ENCODE measurements around the gene TOP2A. TPM values are rescaled to one million over a fixed set of nuclear protein-coding genes. Genes with fewer than 3 reads are reported as not detected.

TOP2A gene
- total RNA-seq, 1 donor from 2014 or later, result 0.79 TPM

DNA sequence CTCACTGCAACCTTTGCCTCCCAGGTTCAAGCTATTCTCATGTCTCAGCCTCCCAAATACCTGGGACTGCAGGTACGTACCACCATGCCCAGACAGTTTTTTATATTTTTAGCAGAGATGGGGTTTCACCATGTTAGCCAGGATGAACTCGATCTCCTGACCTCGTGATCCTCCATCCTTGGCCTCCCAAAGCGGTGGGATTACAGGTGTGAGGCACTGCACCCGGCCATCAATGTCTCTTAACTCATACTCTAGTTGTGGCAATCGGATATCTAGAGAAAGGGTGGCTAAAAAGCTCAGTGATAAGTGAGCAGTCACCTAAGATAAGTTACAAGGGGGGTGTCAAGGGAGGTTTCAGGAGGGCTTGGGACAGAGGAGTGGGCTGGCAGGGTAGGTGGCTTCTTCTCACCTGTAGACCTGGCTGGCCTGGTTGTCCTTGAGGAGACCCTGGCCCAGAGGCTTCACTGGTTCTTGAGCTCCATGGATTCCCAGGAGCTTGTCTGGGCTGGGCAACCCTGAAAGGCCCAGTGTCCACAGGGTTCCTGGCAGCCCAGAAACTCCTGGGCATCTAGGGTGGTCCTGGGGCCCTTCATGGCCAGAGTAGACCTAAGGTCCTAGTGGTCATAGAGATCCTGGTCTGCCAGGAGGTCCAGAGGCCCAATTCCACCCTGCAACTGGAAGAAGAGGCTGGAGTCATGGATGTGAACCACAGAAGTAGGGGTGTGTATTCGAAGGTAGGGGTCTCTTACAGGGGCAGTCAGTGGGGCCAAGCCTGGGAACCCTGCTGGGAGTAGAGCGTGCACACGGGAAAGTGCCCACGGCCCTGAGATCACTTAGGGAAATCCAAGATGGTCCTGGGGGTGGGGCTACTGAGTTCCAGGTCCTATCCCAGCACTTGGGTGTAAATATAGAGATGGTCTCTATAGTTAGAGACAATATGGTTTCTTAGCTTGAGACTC is 12.9 kb upstream of the TOP2A start:
- Histone ChIP-seq H3K36me3 (ENCODE audit: control insufficient read depth, insufficient read depth, low read length) (no peaks in the 10 kb centered on the region), H3K27me3 (ENCODE audit: control insufficient read depth, insufficient read depth, low read length) (no peaks in the 10 kb centered on the region), H3K4me3 (ENCODE audit: low read depth, low read length) (no peak overlapping the region)
- DNase-seq (ENCODE audit: low read depth) (no peak), FAIRE-seq (no peak)
- TF ChIP-seq, protein P1, sequence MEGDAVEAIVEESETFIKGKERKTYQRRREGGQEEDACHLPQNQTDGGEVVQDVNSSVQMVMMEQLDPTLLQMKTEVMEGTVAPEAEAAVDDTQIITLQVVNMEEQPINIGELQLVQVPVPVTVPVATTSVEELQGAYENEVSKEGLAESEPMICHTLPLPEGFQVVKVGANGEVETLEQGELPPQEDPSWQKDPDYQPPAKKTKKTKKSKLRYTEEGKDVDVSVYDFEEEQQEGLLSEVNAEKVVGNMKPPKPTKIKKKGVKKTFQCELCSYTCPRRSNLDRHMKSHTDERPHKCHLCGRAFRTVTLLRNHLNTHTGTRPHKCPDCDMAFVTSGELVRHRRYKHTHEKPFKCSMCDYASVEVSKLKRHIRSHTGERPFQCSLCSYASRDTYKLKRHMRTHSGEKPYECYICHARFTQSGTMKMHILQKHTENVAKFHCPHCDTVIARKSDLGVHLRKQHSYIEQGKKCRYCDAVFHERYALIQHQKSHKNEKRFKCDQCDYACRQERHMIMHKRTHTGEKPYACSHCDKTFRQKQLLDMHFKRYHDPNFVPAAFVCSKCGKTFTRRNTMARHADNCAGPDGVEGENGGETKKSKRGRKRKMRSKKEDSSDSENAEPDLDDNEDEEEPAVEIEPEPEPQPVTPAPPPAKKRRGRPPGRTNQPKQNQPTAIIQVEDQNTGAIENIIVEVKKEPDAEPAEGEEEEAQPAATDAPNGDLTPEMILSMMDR (IDR thresholded peaks at IDR 0.05; ENCODE audit: insufficient read depth, low read length, severe bottlenecking), result no peak

- no peak for FAIRE-seq
- Histone ChIP-seq H3K27me3 (ENCODE audit: control insufficient read depth, insufficient read depth, low read length) (no peaks in the 10 kb centered on the region), H3K36me3 (ENCODE audit: control insufficient read depth, insufficient read depth, low read length) (no peaks in the 10 kb centered on the region), H3K4me3 (ENCODE audit: low read depth, low read length) (no peak overlapping the region)
- TF ChIP-seq, protein P1 (IDR thresholded peaks at IDR 0.05; ENCODE audit: insufficient read depth, low read length, severe bottlenecking), result no peak
- DNase-seq (ENCODE audit: low read depth), result no peak
Measured at GRCh38 chr17:40427002-40427491, 9.4 kb upstream of the TOP2A start.

DNA sequence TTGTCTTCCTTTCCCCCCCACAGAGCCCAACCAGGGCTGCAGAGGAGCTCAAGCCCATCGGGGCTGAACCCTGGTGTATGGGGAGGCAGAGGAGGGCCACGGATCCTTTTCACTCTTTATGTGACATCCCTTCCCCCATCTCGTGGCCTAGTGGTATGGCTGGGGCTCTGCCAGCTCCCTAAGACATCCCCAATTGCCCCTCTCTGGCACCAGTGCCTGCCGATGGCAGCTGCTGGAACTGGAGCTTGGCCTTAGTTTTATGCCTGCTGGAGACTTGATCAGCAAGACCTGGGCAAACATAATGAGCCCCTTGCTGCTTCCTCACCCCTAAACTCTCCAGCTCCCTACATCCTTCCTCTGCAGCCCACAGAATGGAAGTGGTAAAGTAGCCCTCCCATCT is 8.0 kb upstream of the TOP2A start:
- FAIRE-seq (no peak), DNase-seq (ENCODE audit: low read depth) (no peak)
- TF ChIP-seq, protein P1 (IDR thresholded peaks at IDR 0.05; ENCODE audit: insufficient read depth, low read length, severe bottlenecking), result no peak
- no peaks in the 10 kb centered on the region for H3K27me3 ChIP-seq (ENCODE audit: control insufficient read depth, insufficient read depth, low read length)
- H3K36me3 ChIP-seq (ENCODE audit: control insufficient read depth, insufficient read depth, low read length), result no peaks in the 10 kb centered on the region
- H3K4me3 ChIP-seq (ENCODE audit: low read depth, low read length), result no peak overlapping the region

- TF ChIP-seq, protein P1 (IDR thresholded peaks at IDR 0.05; ENCODE audit: insufficient read depth, low read length, severe bottlenecking), result no peak
- Histone ChIP-seq H3K36me3 (ENCODE audit: control insufficient read depth, insufficient read depth, low read length) (no peaks in the 10 kb centered on the region), H3K27me3 (ENCODE audit: control insufficient read depth, insufficient read depth, low read length) (no peaks in the 10 kb centered on the region), H3K4me3 (ENCODE audit: low read depth, low read length) (no peak overlapping the region)
- FAIRE-seq (no peak), DNase-seq (ENCODE audit: low read depth) (no peak)
Measured at GRCh38 chr17:40422990-40423633, 5.4 kb upstream of the TOP2A start.

DNA sequence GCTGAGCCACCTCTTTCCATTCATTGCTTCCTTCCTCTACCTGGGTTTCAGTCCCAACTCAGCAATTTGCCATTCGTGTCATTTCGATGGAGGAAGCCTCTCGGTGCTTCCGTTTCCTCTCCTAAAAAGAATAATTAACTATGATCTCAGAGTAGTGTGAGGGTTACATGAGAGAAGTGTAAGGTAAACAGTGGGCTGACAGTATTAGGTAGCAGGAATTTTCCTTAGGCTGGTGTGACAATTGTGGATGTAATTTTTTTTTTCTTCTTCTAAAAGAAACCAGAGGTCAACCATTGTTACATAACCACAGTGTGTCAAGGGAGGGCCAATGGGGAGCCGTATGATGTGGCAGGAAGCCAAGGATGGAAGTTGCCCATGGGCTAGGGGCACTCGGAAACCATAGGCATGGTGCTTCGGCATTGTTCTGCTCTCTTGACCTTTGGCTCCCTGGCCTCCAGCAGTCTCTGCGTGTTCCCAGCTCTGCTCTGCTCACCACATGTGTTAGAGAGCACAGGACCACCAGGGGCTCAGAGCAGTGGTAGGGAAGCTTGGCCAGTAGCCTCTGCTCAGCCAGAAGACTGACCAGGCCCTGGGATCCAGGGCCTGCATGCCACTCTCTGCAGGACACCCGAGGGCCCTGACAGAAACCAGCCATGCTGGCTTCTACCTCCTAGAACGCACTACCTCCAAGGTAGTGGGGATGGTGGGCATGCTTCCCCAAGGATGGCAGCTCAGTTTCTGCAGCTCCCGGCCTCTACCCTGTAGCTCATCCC is 2.0 kb upstream of the TOP2A start:
- TF ChIP-seq, protein P1 (IDR thresholded peaks at IDR 0.05; ENCODE audit: insufficient read depth, low read length, severe bottlenecking), result no peak
- FAIRE-seq, result no peak
- no peaks in the 10 kb centered on the region for H3K27me3 ChIP-seq (ENCODE audit: control insufficient read depth, insufficient read depth, low read length)

More for the DNA sequence above, 2.0 kb upstream of the TOP2A start:
- Histone ChIP-seq H3K36me3 (ENCODE audit: control insufficient read depth, insufficient read depth, low read length) (no peaks in the 10 kb centered on the region), H3K4me3 (ENCODE audit: low read depth, low read length) (no peak overlapping the region)
- DNase-seq (ENCODE audit: low read depth), result no peak
